IPS-11a (cell line): Measurements from ENCODE around the gene ZNF319.
A peak's percentile ranks its signal among the peaks of the same experiment; 100 is the strongest.
"Not testable (repeated sequence)": the region's sequence is repeated elsewhere in the genome, so short reads cannot be mapped to it uniquely, and the experiment has no call there.

Experiments
- H3K4me3 ChIP-seq: one replicate; pipeline ENCODE4 v1.5.1; 2013; ENCODE audit warnings: low read depth, low read length, control low read depth

Gene ZNF319

GRCh38 chr16:58022601-58023371, 22.3 kb upstream of the ZNF319 start:
- H3K4me3 ChIP-seq = no peak overlapping the region

GRCh38 chr16:58021661-58022551, 21.4 kb upstream of the ZNF319 start:
- no peak overlapping the region for H3K4me3 ChIP-seq

GRCh38 chr16:58020628-58021521, 20.4 kb upstream of the ZNF319 start:
- H3K4me3 ChIP-seq = no peak overlapping the region

GRCh38 chr16:58019866-58020538, 19.5 kb upstream of the ZNF319 start:
- H3K4me3 ChIP-seq = no peak overlapping the region

GRCh38 chr16:58018803-58019202, 18.3 kb upstream of the ZNF319 start:
- H3K4me3 ChIP-seq = no peak overlapping the region

- no peak overlapping the region for H3K4me3 ChIP-seq
These were observed 16.5 kb upstream of the ZNF319 start for GRCh38 chr16:58016840-58017446.

GRCh38 chr16:58013201-58013956, 12.9 kb upstream of the ZNF319 start:
- H3K4me3 ChIP-seq = no peak overlapping the region

- no peak overlapping the region for H3K4me3 ChIP-seq
These were observed 12.0 kb upstream of the ZNF319 start for GRCh38 chr16:58012481-58012880.

- no peak overlapping the region for H3K4me3 ChIP-seq
These were observed 11.2 kb upstream of the ZNF319 start for GRCh38 chr16:58011652-58012051.

GRCh38 chr16:58010886-58011285, 10.4 kb upstream of the ZNF319 start:
- no peak overlapping the region for H3K4me3 ChIP-seq

GRCh38 chr16:58009856-58010416, 9.5 kb upstream of the ZNF319 start:
- H3K4me3 ChIP-seq = no peak overlapping the region

GRCh38 chr16:58004736-58005135, 4.3 kb upstream of the ZNF319 start:
- H3K4me3 ChIP-seq = not testable (repeated sequence)

GRCh38 chr16:58002936-58003335, 2.5 kb upstream of the ZNF319 start:
- no peak overlapping the region for H3K4me3 ChIP-seq

- no peak overlapping the region for H3K4me3 ChIP-seq
These were observed 1.9 kb upstream of the ZNF319 start for GRCh38 chr16:58002416-58002800.

- H3K4me3 ChIP-seq = peak overlapping the region; percentile 60
These were observed 1.4 kb upstream of the ZNF319 start for GRCh38 chr16:58001781-58002415.

- peak within 1 kb of the TSS; percentile 60 for H3K4me3 ChIP-seq
These were observed 519 bp upstream of the ZNF319 start, which contains the start of gene USB1 for GRCh38 chr16:58000706-58001676. Gene USB1 (plus strand): TSS chr16:58001407. CDS start chr16:58001484, 77 bp downstream.

GRCh38 chr16:57999366-57999970, 1.0 kb downstream of the ZNF319 start:
- H3K4me3 ChIP-seq = no peak overlapping the region
